Adrenal gland (tissue), 12 donors: Measurements from ENCODE around the gene ZNF232. TPM values are rescaled to one million over a fixed set of nuclear protein-coding genes. Genes with fewer than 3 reads are reported as not detected.

Experiments
- DNase-seq, 7 donors: peaks; one replicate each; pipeline ENCODE4 v3.0.0-alpha.2; 2019 to 2020
- H3K27ac ChIP-seq, 5 donors: fragments of 200-600 bp; sonication (generic) in 4 of 5; 1 replicate in 3 of 5; 2 replicates in 2 of 5; pipeline versions ENCODE4 v1.5.1 to v1.8.0; 2016 to 2020; ENCODE audit warnings: mild to moderate bottlenecking in 1 of 5
- H3K27me3 ChIP-seq: fragments of 200-600 bp; 2 replicates; pipeline ENCODE4 v1.8.0; 2021
- H3K36me3 ChIP-seq, 2 donors: fragments of 200-600 bp; replicated peaks in 1 of 2; 1 replicate in 1 of 2; 2 replicates in 1 of 2; pipeline versions ENCODE4 v1.5.1 to v1.8.0; 2018 to 2022
- H3K4me1 ChIP-seq, 2 donors: fragments of 200-600 bp; replicated peaks in 1 of 2; 1 replicate in 1 of 2; 2 replicates in 1 of 2; pipeline versions ENCODE4 v1.5.1 to v1.8.0; 2018 to 2021
- H3K4me3 ChIP-seq, 4 donors: fragments of 200-600 bp; sonication (generic) in 3 of 4; one replicate each; pipeline ENCODE4 v1.5.1; 2016 to 2018
- H3K9me3 ChIP-seq, 3 donors: fragments of 200-600 bp; sonication (generic) in 1 of 3; replicated peaks in 1 of 3; 1 replicate in 2 of 3; 2 replicates in 1 of 3; pipeline versions ENCODE4 v1.5.1 to v1.8.0; 2016 to 2021
- CTCF ChIP-seq, 6 experiments: fragments of 450-650 bp in 4 of 6; fragments of 200-600 bp in 2 of 6; sonication (generic) in 1 of 6; IDR thresholded peaks; 1 replicate in 5 of 6; 2 replicates in 1 of 6; pipeline versions ENCODE4 v1.5.1 to v1.8.0; 2016 to 2021; ENCODE audit warnings: antibody characterized with exemption in 6 of 6, mild to moderate bottlenecking in 2 of 6, moderate library complexity in 1 of 6
- POLR2A ChIP-seq, 2 donors: fragments of 450-650 bp; IDR thresholded peaks; one replicate each; pipeline ENCODE4 v1.6.1; 2017; ENCODE audit warnings: antibody characterized with exemption in 2 of 2, mild to moderate bottlenecking in 2 of 2, moderate library complexity in 1 of 2
- WGBS, 4 donors: extraction: QIAGEN DNeasy Blood & Tissue Kit in 2 of 4; methylation state at CpG; one replicate each; pipeline versions ENCODE4 v1.1.5 to v1.1.7; 2013 to 2017; 5-methylcytosine and 5-hydroxymethylcytosine counted together
- intact Hi-C, 2 donors: fragments of 100-400 bp; cut with DNase I; formaldehyde crosslinking; loops; one replicate each; pipeline versions ENCODE4 v1.14.1 to v1.15.0; 2022 to 2023
- polyA plus RNA-seq, 3 donors: library from polyadenylated mRNA; stranded (reverse); fragments of 200-250 nt in 2 of 3; fragments of 350-450 nt in 1 of 3; fragmentation: Illumina TruSeq in 1 of 3; extraction: RNeasy Lipid Tissue Mini Kit (QIAGEN cat#74804) in 1 of 3; gene quantifications; one replicate each; pipeline ENCODE4 v1.2.3, GENCODE V29; 2013 to 2014
- total RNA-seq, 9 donors: library from RNA; depleted of rRNA in 4 of 9; stranded (reverse); fragments of >200 nt in 4 of 9; fragments of 120-200 nt in 1 of 9; fragmentation: NEBNext Ultra II Directional in 1 of 9; extraction: Animal tissue kit (Norgen Biotek cat#: 25700) in 1 of 9; gene quantifications; one replicate each; pipeline versions ENCODE4 v1.1.0 to v1.2.4, GENCODE V29; 2013 to 2023
- donor health status: healthy with polysubstance abuse.
- donor health status: Bipolar disorder and iron deficiency.
- donor health status: DM: yes; HTN: yes; CAD: no.
- donor health status: DM: no; HTN: no; CAD: no.
- donor health status: DM: no; HTN: no; CAD: no.
- donor health status: DM: yes; HTN: yes; CAD: no.

The ZNF232 gene
- total and polyA plus RNA-seq, 12 donors: 3.6 to 14.6 (median 6.7) TPM

- DNase-seq: no peak
- H3K9me3 ChIP-seq: no peaks in the 10 kb centered on the region
- intact Hi-C loops: no loop called here
- no peak overlapping the region for H3K4me3 ChIP-seq
- peaks cover 36% of the 10 kb centered on the region for H3K27me3 ChIP-seq
- no peak for TF ChIP-seq CTCF (IDR thresholded peaks at IDR 0.05)
- no peak for TF ChIP-seq POLR2A (IDR thresholded peaks at IDR 0.05)
- no peaks in the 10 kb centered on the region for H3K36me3 ChIP-seq
- 79 to 88% (median 84%) methylated on average over 3 to 7 of the region's 7 CpGs for WGBS, 4 donors
- H3K4me1 ChIP-seq: peaks cover 0 to 4% of the 10 kb centered on the region in 2 donors
- no peak overlapping the region for H3K27ac ChIP-seq
Measured at GRCh38 chr17:5120036-5120435, 8.4 kb upstream of the ZNF232 start.

- no peak for TF ChIP-seq CTCF (IDR thresholded peaks at IDR 0.05)
- TF ChIP-seq POLR2A (IDR thresholded peaks at IDR 0.05): no peak
- intact Hi-C loops: no loop called here
- H3K9me3 ChIP-seq: no peaks in the 10 kb centered on the region
- 74 to 91% (median 85%) methylated on average over 3 to 6 of the region's 6 CpGs for WGBS, 4 donors
- no peaks in the 10 kb centered on the region for H3K36me3 ChIP-seq
- peaks cover 32% of the 10 kb centered on the region for H3K27me3 ChIP-seq
- no peak for DNase-seq
- H3K27ac ChIP-seq: no peak overlapping the region
- no peak overlapping the region for H3K4me3 ChIP-seq
- peaks cover 0 to 4% of the 10 kb centered on the region in 2 donors for H3K4me1 ChIP-seq
Measured at GRCh38 chr17:5118219-5118618, 6.5 kb upstream of the ZNF232 start.

GRCh38 chr17:5115673-5116651 is 4.3 kb upstream of the ZNF232 start, which contains the start of gene USP6:
Gene USP6, plus strand, starts transcription at chr17:5116032. Its CDS starts 14,336 bp downstream, at chr17:5130368.
- no peak for DNase-seq
- 18 to 36% (median 26%) methylated on average over 30 to 87 of the region's 87 CpGs for WGBS, 4 donors
- no peak for TF ChIP-seq CTCF (IDR thresholded peaks at IDR 0.05)
- peaks cover 18% of the 10 kb centered on the region for H3K27me3 ChIP-seq
- H3K27ac ChIP-seq: no peak within 1 kb of the TSS
- H3K4me3 ChIP-seq: no peak within 1 kb of the TSS
- peaks cover 0 to 2% of the 10 kb centered on the region in 2 donors for H3K4me1 ChIP-seq
- H3K36me3 ChIP-seq: no peaks in the 10 kb centered on the region
- intact Hi-C loops: no loop called here
- H3K9me3 ChIP-seq: no peaks in the 10 kb centered on the region

- H3K36me3 ChIP-seq: peaks cover 0 to 4% of the 10 kb centered on the region in 2 donors
- 27 to 29% (median 27%) methylated on average over 8 of the region's 8 CpGs for WGBS, 4 donors
- H3K27ac ChIP-seq: no peak overlapping the region
- no peak for TF ChIP-seq CTCF (IDR thresholded peaks at IDR 0.05)
- no peak for TF ChIP-seq POLR2A (IDR thresholded peaks at IDR 0.05)
- H3K4me3 ChIP-seq: peak overlapping the region in 3 of 4 donors; percentile 70 to 79 (median 78)
- intact Hi-C loops: loop anchor here in 1 of 2 donors (5.0 kb wide), 1 partner anchor 76 kb away; no protein-coding TSS in a partner anchor
- no peak for DNase-seq
- H3K4me1 ChIP-seq: peaks cover 0 to 7% of the 10 kb centered on the region in 2 donors
- peaks cover 0 to 7% (median 0%) of the 10 kb centered on the region in 3 donors for H3K9me3 ChIP-seq
- H3K27me3 ChIP-seq: peaks cover 7% of the 10 kb centered on the region
Measured at GRCh38 chr17:5110816-5111215, 862 bp downstream of the ZNF232 start.
